ENCODE results near the gene NBEAL1.
"Not testable (repeated sequence)": the region's sequence is repeated elsewhere in the genome, so short reads cannot be mapped to it uniquely, and the experiment has no call there.

NBEAL1 gene

DNA sequence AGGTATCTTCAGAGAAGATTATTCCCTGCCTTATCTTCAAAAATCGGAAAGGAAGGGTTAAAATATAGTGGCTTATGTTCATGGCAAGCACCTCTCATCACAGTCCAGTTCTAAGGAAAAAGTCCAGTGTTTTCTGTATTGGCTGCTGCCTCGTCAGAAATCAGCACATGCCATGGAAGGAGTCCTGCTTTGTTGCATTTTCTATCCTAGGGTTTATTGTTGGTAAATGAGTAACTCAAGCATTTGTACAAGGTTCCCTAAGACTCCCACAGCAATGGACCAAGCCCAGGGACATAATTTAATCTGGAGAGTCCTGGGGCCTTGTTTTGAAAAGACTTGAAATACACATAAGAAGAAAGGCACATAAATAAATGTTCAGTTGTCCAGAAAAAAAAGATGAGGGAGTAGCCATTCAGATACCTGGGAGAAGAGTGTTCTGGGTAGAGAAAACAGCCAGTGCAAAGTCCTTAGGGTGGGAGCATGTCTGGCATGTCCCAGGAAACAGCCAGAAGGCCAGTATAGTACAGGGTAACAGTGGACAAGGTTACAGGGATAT lies 26.4 kb downstream of the NBEAL1 start:
- no peak for DNase-seq

GRCh38 chr2:203042178-203042577 lies 27.5 kb downstream of the NBEAL1 start:
- no peak for DNase-seq

DNA sequence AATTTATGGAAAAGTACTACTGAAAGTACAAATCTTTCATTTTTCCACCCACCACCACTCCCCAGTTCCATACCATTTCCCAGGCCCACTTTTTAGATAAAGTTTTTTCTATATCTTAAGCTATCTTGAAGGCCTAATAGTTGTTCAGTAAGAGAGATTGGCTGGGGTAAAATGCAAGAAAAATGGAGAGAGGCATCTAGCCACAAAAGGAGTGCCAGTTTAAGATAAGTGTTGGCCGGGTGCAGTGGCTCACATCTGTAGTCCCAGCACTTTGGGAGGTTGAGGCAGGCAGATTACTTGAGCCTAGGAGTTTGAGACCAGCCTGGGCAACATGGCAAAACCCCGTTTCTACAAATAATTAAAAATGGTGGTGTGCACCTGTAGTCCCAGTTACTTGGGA lies 28.6 kb downstream of the NBEAL1 start:
- no peak for DNase-seq

DNA sequence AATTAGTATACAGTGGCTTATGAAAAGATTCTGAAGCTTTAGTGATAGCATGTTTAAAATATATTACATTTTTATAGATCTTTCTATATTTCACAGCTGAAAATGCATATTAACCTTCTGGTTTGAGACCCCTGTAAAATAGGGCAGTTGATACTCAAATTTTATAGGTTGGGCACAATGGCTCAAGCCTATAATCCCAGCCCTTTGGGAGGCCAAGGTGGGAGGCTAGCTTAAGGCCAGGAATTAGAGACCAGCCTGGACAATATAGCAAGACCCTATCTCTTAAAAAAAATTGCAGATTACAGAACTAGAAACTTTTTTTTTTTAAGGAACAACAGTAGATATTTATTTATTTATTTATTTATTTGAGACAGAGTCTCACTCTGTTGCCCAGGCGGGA lies 31.2 kb downstream of the NBEAL1 start:
- DNase-seq: no peak

DNA sequence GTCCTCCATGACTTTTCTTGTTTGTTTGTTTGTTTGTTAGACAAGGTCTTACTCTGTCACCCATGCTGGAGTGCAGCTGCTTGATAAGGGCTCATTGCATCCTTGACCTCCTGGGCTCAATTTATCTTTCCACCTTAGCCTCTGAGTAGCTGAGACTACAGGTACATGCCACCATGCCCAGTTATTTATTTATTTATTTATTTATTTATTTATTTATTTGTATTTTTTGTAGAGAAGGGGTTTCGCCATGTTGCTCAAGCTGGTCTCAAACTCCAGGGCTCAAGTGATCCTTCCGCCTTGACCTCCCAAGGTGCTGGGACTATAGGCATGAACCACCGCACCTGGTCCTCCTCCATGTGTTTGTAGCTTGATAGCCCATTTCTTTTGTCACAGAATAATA lies 37.9 kb downstream of the NBEAL1 start:
- DNase-seq: no peak

GRCh38 chr2:203059567-203060240 lies 45.0 kb downstream of the NBEAL1 start:
- no peak for DNase-seq

DNA sequence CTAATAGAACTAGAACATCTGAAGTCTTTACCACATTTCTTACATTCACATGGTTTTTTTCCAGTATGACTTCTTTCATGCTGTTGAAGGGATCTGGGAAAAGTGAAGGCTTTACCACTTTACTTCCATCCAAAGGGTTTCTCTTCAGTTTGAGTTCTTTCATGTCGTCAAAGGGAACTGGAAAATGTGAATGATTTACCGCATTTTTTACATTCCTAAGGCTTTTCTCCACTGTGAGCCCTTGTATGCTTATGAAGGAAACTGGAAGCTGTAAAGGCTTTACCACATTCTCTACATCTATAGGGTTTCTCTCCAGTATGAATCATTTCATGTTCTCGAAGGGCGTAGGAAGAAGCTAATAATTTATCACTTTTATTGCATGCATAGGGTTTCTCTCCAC lies 46.7 kb downstream of the NBEAL1 start:
- no peak for DNase-seq

- no peak for DNase-seq
Measured at GRCh38 chr2:203062126-203062525, 47.5 kb downstream of the NBEAL1 start.

- not testable (repeated sequence) for DNase-seq
Measured at GRCh38 chr2:203066519-203067091, 51.9 kb downstream of the NBEAL1 start.

GRCh38 chr2:203070701-203071100 lies 56.0 kb downstream of the NBEAL1 start:
- DNase-seq: no peak

DNA sequence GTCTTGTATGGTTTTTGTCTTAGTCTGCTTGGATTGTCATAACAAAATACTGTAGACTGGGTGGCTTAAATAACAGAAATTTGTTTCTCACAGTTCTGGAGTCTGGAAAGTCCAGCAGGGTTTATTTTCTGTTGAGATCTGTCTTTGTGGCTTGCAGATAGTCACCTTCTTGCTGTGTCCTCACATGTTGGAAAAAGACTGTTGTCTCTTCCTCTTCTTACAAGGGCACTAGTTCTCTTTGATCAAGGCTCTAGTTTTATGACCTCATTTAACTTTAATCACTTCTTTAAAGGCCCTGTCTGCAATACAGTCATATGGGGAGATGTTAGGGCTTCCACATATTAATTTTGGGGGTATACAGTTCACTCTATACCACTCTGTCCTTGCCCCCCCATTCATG lies 56.5 kb downstream of the NBEAL1 start:
- DNase-seq: no peak

- DNase-seq: no peak
Measured at GRCh38 chr2:203072371-203072770, 57.7 kb downstream of the NBEAL1 start.

GRCh38 chr2:203077451-203077850 lies 62.8 kb downstream of the NBEAL1 start:
- DNase-seq: no peak

DNA sequence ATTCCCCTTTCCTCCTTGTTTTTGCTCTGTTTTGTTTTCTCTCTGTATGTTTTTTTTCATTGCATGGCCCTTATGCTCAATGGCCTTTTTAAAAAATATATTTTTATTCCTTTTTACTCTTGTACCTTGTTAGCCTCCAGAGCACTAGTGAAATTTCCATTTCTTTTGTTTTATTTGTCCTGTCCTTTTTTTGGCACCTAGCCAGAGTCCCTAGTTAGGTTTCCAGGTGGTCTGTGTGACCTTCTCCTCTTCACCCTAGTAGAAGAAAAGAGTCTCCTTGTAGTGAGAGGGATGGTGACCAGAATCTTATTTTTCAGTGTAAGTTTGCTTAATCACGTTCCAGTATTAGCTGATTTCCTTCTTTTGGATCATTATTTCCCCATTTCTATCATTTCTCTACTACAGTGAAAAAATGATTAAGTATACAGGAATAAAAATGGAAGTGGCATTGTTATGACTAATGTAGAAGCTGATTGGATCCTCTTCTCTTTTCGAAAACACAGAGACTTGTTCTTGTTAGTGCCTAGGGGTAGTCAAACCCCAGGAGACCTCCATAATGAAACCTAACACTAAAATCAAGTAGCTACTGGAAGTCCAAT lies 65.9 kb downstream of the NBEAL1 start:
- DNase-seq: no peak

DNA sequence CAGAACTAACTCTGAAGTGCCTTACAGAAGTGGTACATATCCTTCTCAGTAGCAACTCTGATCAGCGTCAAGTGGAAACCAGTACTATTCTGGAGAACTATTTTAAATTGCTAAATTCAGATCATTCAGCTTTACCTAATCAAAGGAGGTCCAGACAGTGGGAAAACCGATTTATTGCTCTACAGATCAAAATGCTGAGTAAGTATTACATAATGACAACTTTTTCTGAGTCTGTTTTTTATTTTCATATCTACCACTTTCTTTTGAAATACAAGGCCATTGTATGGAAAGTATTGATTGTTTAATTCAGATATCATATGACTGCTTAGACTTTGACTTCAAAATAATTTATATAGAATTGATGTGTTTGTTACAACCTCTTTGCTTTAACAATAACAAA lies 68.7 kb downstream of the NBEAL1 start:
- no peak for DNase-seq

DNA sequence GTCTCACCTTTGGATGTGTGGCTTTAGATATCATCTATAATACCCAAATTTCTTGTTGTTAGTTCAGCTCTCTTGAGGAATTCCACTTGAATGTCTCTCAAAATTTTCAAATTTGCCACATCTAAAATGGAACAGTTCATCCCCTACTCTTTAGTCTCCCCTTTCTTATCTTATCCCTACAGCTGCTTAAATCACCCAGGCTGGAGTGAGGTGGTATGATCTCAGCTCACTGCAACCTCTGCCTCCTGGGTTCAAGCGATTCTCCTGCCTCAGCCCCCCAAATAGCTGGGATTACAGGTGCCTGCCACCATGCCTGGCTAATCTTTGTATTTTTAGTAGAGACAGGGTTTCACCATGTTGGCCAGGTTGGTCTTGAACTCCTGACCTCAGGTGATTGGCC lies 71.7 kb downstream of the NBEAL1 start:
- not testable (repeated sequence) for DNase-seq

GRCh38 chr2:203090721-203091120 lies 76.0 kb downstream of the NBEAL1 start:
- DNase-seq: not testable (repeated sequence)

DNA sequence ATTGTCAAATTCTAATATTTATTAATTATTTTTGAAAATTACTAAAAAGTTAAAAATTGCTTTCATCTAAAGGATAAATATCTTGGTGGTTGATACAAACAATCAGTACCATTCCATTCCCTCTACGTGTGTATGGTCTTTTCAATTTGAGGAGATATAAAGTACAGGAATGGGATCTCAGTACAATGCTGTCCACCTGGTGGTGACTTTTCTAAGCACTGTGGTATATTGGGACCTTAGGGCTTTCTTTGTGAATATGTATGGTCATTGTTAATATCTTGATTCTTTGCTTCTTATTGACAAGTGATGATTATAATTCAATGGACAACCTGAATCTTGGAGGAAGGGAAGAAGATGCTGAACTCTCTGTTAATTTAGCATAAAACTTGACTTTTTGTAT lies 83.1 kb downstream of the NBEAL1 start:
- no peak for DNase-seq

GRCh38 chr2:203102357-203102756 lies 87.7 kb downstream of the NBEAL1 start:
- DNase-seq: not testable (repeated sequence)

- DNase-seq: no peak
Measured at GRCh38 chr2:203104273-203104672, 89.6 kb downstream of the NBEAL1 start.

- no peak for DNase-seq
Measured at GRCh38 chr2:203105996-203106395, 91.3 kb downstream of the NBEAL1 start.

GRCh38 chr2:203110496-203110895 lies 95.8 kb downstream of the NBEAL1 start:
- DNase-seq: not testable (repeated sequence)

- no peak for DNase-seq
Measured at GRCh38 chr2:203112342-203112741, 97.7 kb downstream of the NBEAL1 start.

DNA sequence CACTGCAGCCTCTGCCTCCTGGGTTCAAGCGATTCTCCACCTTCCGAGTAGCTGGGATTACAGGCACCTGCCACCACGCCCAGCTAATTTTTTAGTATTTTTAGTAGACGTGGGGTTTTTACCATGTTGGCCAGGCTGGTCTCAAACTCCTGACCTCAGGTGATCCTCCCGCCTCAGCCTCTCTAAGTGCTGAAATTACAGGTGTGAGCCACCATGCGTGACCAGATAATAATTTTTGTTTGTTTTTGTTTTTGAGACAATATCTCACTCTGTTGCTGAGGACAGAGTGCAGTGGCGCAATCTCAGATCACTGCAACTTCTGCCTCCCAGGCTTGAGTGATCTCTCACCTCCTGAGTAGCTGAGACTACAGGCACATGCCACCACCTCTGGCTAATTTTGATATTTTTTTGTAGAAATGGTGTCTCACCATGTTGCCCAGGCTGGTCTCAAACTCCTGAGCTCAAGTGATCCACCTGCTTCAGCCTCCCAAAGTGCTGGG lies 100.6 kb downstream of the NBEAL1 start:
- not testable (repeated sequence) for DNase-seq
